ENCODE measurements around the gene RIN3. TPM values are rescaled to one million over a fixed set of nuclear protein-coding genes. Genes with fewer than 3 reads are reported as not detected.

RIN3 gene
- polyA plus RNA-seq, 3 donors: 4.6 to 5.5 (median 4.9) TPM

DNA sequence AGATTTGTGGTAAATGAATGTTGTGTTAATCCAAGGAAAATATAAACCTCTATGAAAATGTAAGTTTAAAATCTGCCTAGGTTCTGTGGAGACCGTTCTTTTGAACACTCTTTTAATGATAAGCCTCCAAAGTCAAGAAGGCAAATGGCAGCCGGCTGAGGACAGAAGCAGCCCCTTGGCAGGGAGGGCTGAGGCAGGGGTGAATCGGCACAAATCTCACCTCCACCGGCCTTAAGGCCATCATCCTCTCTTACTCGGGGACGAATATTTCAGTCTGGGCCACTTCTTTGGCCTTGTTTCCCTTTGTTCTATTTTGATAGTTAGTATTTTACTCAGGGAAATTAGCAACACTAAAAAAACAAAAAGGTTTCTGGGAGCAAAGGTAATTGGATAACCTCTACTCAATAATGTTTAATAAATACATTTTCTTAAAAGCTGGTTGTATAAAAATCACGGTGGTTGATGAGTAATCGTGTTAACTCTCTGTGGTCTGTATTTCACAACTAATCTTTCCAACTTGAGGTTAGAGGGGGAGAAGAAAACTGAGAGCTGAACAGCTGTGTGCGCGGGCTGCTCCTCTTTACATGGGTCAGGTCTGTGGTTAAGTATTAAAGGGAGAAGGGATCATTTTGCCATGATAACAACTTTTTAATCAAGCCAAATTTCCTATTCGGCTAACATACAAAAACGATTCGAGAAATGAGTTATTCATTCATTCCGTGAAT is 216.2 kb downstream of the RIN3 start:
- no peak for DNase-seq (ENCODE audit: low read depth in 3 of 3, low spot score in 2 of 3)

DNA sequence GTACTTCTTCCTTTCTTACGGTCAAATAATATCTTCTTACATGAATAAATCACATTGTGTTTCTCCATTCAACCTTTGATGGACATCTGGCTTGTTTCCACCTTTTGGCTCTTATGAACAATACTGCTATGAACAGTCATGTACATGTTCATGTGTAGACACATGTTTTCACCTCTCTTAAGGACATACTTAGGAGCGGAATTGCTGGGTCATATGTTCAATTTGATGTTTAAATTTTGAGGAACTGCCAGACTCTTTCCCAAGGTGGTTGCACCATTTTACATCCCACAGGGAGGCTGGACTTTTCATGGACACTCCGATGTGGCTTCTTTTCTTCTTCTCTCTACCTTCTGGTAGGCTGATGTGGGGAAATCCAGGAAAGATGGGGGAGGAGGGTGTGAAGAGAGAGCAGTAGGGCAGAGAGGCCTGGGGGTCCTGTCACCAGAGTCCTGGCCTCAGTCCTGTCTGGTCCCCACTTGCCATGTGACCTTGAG is 218.1 kb downstream of the RIN3 start:
- DNase-seq (ENCODE audit: low read depth in 3 of 3, low spot score in 2 of 3): no peak

DNA sequence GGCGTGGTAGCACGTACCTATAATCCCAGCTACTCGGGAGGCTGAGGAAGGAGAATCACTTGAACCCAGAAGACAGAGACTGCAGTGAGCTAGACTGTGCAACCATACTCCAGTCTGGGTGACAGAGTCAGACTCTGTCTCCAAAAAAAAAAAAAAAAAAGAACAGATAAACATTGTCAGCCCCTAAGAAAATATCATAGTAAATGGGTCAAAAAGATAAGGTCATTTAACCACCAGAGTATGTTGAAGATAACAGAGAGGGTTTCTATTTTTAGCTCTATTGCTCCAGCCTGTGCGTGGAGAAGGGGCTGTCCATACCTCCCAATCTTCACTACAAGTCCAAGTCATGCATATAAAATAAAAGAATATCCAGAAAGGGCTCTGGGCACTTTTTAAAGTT is 219.4 kb downstream of the RIN3 start:
- DNase-seq (ENCODE audit: low read depth in 3 of 3, low spot score in 2 of 3): no peak

DNA sequence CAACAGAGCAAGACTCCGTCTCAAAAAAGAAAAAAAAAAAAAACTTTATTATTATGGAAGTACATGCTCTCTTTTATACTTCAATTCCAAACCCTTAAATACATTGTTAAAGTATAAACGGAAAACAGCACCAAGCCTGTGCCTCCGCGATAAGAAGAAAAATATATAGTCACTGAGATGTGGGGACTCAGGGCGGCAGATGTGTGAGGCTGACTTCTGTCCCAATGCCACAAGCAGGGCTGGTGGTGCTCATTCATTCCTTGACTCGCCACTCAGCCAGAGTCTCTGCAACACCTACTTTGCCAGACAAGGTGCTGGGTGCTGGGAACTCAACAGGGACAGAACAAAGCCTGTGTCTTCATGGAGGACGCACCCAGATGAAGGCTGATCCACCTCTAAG is 221.0 kb downstream of the RIN3 start:
- DNase-seq (ENCODE audit: low read depth in 3 of 3, low spot score in 2 of 3): no peak

DNA sequence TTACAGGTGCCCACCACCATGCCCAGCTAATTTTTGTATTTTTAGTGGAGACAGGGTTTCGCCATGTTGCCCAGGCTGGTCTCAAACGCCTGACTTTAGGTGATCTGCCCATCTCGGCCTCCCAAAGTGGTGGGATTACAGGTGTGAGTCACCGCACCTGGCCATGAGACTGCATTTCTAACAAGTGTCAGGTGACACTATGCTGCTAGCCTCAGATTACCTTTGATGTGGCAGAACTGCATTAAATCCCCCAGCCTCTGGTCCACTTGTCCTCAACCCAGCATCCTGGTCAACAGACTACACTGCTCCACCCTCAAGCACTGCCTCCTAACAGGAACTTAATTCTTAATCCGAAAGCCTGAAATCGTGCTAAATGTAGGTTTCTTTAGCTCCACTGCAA is 221.8 kb downstream of the RIN3 start:
- no peak for DNase-seq (ENCODE audit: low read depth in 3 of 3, low spot score in 2 of 3)

DNA sequence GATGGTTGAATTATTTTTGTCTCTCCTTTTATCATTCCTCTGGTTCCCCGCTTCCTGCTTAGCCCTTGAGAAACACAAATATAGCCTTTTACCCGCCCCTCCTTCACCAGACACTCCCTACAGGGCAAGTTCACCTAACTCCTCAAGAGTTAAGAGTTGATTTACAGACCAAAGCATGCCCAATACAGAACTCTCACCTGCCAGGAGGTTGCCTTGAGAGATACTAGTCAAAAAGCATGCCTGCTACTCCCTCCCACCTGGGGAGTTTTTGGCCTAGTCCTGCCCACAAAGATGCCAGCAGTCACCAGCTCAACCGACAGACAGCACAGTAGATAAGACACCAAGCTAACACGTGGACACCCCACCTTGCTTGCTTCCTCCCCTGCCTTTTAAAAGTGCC is 223.6 kb downstream of the RIN3 start:
- DNase-seq (ENCODE audit: low read depth in 3 of 3, low spot score in 2 of 3): no peak

DNA sequence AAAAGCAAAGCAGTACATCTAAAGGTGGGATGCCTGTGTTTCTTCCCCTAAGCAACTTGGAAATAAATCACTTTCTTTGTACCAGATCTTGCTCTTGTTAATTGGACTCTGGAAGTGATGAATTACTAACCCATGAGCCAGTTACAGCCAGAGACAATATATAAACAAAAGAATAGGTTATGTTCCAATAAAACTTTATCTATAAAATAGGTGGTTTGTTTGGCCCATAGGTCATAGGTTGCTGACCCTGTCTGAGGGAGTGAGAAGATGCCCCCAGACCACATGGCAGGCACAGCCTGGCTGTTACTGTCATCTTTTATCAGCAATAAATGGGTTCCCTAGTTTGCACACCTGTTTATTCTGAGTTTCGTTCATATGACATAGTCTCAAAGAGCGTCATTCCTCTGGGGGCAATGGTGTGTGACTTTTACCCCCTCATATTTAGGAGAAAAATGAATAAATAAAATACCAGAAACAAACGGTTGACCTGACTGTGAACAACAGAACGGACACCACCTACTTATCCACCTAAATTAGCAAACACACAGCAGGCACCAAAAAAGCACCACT is 224.1 kb downstream of the RIN3 start:
- DNase-seq (ENCODE audit: low read depth in 3 of 3, low spot score in 2 of 3): no peak

Other genes starting within 250 kb of the RIN3 start
- gene SLC24A4, start 190.6 kb upstream of the RIN3 start, polyA plus RNA-seq (ENCODE audit: insufficient read length in 3 of 3): under 1 TPM; 0.12 to 0.33 (median 0.19) TPM
- 100 to 1,000 TPM; 135 to 158 (median 136) TPM for gene LGMN, start 234.8 kb downstream of the RIN3 start, polyA plus RNA-seq (ENCODE audit: insufficient read length in 3 of 3)

All from right renal cortex interstitium (tissue), 3 donors.